T-helper 9 cell (primary cell): ENCODE data around the gene LSP1.
A peak's percentile ranks its signal among the peaks of the same experiment; 100 is the strongest.

ENCODE experiments used
- DNase-seq: peaks from one replicate; pipeline ENCODE4 v3.0.0-alpha.2; 2020

The LSP1 gene

GRCh38 chr11:1837171-1838076 is 15.5 kb upstream of the LSP1 start:
- peak; percentile 72 for DNase-seq

- DNase-seq = no peak
Measured at GRCh38 chr11:1838077-1838425, 14.8 kb upstream of the LSP1 start.

- no peak for DNase-seq
Measured at GRCh38 chr11:1838426-1839144, 14.3 kb upstream of the LSP1 start, which contains the start of gene TNNI2. TSS of gene TNNI2 (plus strand) at chr11:1838981. CDS start at chr11:1839697, 716 bp downstream.

- DNase-seq = no peak
Measured at GRCh38 chr11:1839204-1839923, 13.5 kb upstream of the LSP1 start.

- DNase-seq = no peak
Measured at GRCh38 chr11:1839924-1840779, 12.7 kb upstream of the LSP1 start.

GRCh38 chr11:1840780-1841480 is 12.0 kb upstream of the LSP1 start:
- no peak for DNase-seq

GRCh38 chr11:1841511-1842148 is 11.3 kb upstream of the LSP1 start:
- DNase-seq = no peak

- no peak for DNase-seq
Measured at GRCh38 chr11:1842149-1843097, 10.5 kb upstream of the LSP1 start.

- no peak for DNase-seq
Measured at GRCh38 chr11:1843098-1843473, 9.8 kb upstream of the LSP1 start.

GRCh38 chr11:1843796-1844195 is 9.1 kb upstream of the LSP1 start:
- DNase-seq = no peak

GRCh38 chr11:1844221-1845094 is 8.4 kb upstream of the LSP1 start:
- no peak for DNase-seq

GRCh38 chr11:1845095-1845429 is 7.8 kb upstream of the LSP1 start:
- no peak for DNase-seq

GRCh38 chr11:1845561-1846452 is 7.1 kb upstream of the LSP1 start:
- DNase-seq = no peak

GRCh38 chr11:1846453-1846932 is 6.4 kb upstream of the LSP1 start:
- no peak for DNase-seq

GRCh38 chr11:1847006-1847735 is 5.7 kb upstream of the LSP1 start:
- no peak for DNase-seq

- DNase-seq = no peak
Measured at GRCh38 chr11:1847926-1848639, 4.8 kb upstream of the LSP1 start.
